ENCODE results near the gene GJA10. TPM values are rescaled to one million over a fixed set of nuclear protein-coding genes. Genes with fewer than 3 reads are reported as not detected.
A peak's percentile ranks its signal among the peaks of the same experiment; 100 is the strongest.

The GJA10 gene
- polyA plus RNA-seq, 3 donors = not detected

GRCh38 chr6:89927264-89927663 is 33.0 kb downstream of the GJA10 start:
- peak overlapping the region; percentile 8 for H2AFZ ChIP-seq (ENCODE audit: insufficient read depth, low read depth, low read length, poor library complexity, severe bottlenecking)
- Mint-ChIP-seq H3K27ac (peak overlapping the region in 3 of 7 donors; percentile 14 to 88 (median 68)), H3K4me1 (peaks cover 50% of the 10 kb centered on the region), H3K4me3 (no peak overlapping the region), H3K36me3 (no peaks in the 10 kb centered on the region), H3K9me3 (peaks cover 0 to 2% (median 0%) of the 10 kb centered on the region in 7 donors), H3K27me3 (ENCODE audit: low read depth in 3 of 3) (peaks cover 0 to 5% (median 2%) of the 10 kb centered on the region in 3 donors)
- no peak for DNase-seq
- peaks cover 40 to 43% of the 10 kb centered on the region in 2 donors for H3K4me1 ChIP-seq (ENCODE audit: control insufficient read depth in 1 of 2, insufficient read depth in 2 of 2, low read length in 2 of 2)
- no peaks in the 10 kb centered on the region for H3K27me3 ChIP-seq (ENCODE audit: control insufficient read depth in 2 of 2, insufficient read depth in 2 of 2, low read length in 2 of 2)
- peak overlapping the region; percentile 40 for H3K4me2 ChIP-seq (replicated peaks; ENCODE audit: extremely low read depth, low read length, poor library complexity, severe bottlenecking)
- H3K36me3 ChIP-seq (replicated peaks in 1 of 2; ENCODE audit: control insufficient read depth in 1 of 2, insufficient read depth in 2 of 2, low read length in 2 of 2) = no peaks in the 10 kb centered on the region
- no peaks in the 10 kb centered on the region for H3K79me2 ChIP-seq (ENCODE audit: insufficient read depth, low read length)
- intact Hi-C loops (cut with micrococcal nuclease) = no loop called here
- no peaks in the 10 kb centered on the region for H3K9me3 ChIP-seq (replicated peaks in 1 of 2; ENCODE audit: control insufficient read depth in 1 of 2, insufficient read depth in 1 of 2, low read length in 2 of 2)
- no peak for TF ChIP-seq CTCF (IDR thresholded peaks at IDR 0.05)
- H3K27ac ChIP-seq (ENCODE audit: low read depth in 1 of 2, low read length in 2 of 2) = peak overlapping the region in 1 of 2 donors; percentile 80
- peak overlapping the region in 1 of 3 experiments; percentile 38 for H3K4me3 ChIP-seq (replicated peaks in 1 of 3; ENCODE audit: low read depth in 2 of 3, low read length in 3 of 3)
- no CpG with 5 or more reads among the region's 5 CpGs for WGBS (ENCODE audit: insufficient coverage)
- no peaks in the 10 kb centered on the region for H4K20me1 ChIP-seq (ENCODE audit: insufficient read depth, low read length)
- no peak overlapping the region for H3K9ac ChIP-seq (ENCODE audit: insufficient read depth, low read length, poor library complexity, severe bottlenecking)

DNA sequence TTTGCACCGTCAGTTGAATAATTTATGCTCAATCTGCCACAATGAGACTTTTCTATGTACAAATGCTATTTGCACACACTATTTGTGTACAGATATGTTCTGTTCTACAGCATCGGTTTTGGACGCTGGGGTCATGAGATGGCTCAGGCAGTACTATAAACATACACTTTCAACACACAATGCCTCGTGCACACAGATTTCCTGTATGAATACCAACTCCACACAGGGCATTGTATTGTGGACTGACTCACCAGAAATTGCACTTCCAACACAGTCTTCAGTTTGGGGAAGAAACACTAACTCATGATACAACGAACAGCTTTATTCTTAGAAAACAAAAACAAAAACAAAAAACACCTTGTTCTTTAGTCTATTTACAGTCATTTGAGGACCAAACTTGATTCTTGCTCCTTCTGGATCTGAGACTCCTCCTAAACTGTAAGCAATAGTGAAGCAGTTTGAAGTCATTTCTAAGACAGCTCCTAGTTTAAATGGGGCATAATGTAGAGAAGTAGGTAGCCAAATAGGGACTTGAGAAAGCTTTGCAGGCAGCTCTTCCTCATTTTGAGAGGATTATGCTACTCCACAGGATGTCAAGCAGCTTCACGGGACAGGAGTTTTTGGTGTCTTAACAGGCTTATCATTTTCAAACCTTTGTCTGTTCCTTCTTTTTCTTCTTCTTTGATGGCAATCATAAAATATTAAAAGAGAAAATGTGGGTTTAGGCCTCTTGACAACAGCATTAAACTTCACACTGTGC is 33.7 kb downstream of the GJA10 start:
- H3K4me3 Mint-ChIP-seq = peak overlapping the region in 1 of 2 donors; percentile 28
- H3K4me1 Mint-ChIP-seq = peaks cover 50% of the 10 kb centered on the region

More for the DNA sequence above, 33.7 kb downstream of the GJA10 start:
- Mint-ChIP-seq H3K9me3 (peaks cover 0 to 2% (median 0%) of the 10 kb centered on the region in 7 donors), H3K27ac (peak overlapping the region; percentile 68 to 88 (median 83)), H3K27me3 (ENCODE audit: low read depth in 3 of 3) (peaks cover 0 to 5% (median 2%) of the 10 kb centered on the region in 3 donors), H3K36me3 (no peaks in the 10 kb centered on the region)
- no peak for TF ChIP-seq CTCF (IDR thresholded peaks at IDR 0.05)
- peaks cover 40 to 43% of the 10 kb centered on the region in 2 donors for H3K4me1 ChIP-seq (ENCODE audit: control insufficient read depth in 1 of 2, insufficient read depth in 2 of 2, low read length in 2 of 2)
- intact Hi-C loops (cut with micrococcal nuclease) = no loop called here
- H3K36me3 ChIP-seq (replicated peaks in 1 of 2; ENCODE audit: control insufficient read depth in 1 of 2, insufficient read depth in 2 of 2, low read length in 2 of 2) = no peaks in the 10 kb centered on the region
- H2AFZ ChIP-seq (ENCODE audit: insufficient read depth, low read depth, low read length, poor library complexity, severe bottlenecking) = peak overlapping the region; percentile 52
- DNase-seq = peak; percentile 56 to 70 (median 63)
- no peak overlapping the region for H3K9ac ChIP-seq (ENCODE audit: insufficient read depth, low read length, poor library complexity, severe bottlenecking)
- H4K20me1 ChIP-seq (ENCODE audit: insufficient read depth, low read length) = no peaks in the 10 kb centered on the region
- H3K79me2 ChIP-seq (ENCODE audit: insufficient read depth, low read length) = no peaks in the 10 kb centered on the region
- 0% methylated on average over 3 of the region's 6 CpGs for WGBS (ENCODE audit: insufficient coverage)
- peak overlapping the region; percentile 40 for H3K4me2 ChIP-seq (replicated peaks; ENCODE audit: extremely low read depth, low read length, poor library complexity, severe bottlenecking)
- H3K27me3 ChIP-seq (ENCODE audit: control insufficient read depth in 2 of 2, insufficient read depth in 2 of 2, low read length in 2 of 2) = no peaks in the 10 kb centered on the region
- H3K4me3 ChIP-seq (replicated peaks in 1 of 3; ENCODE audit: low read depth in 2 of 3, low read length in 3 of 3) = peak overlapping the region in 1 of 3 experiments; percentile 38
- H3K27ac ChIP-seq (ENCODE audit: low read depth in 1 of 2, low read length in 2 of 2) = peak overlapping the region in 1 of 2 donors; percentile 80
- H3K9me3 ChIP-seq (replicated peaks in 1 of 2; ENCODE audit: control insufficient read depth in 1 of 2, insufficient read depth in 1 of 2, low read length in 2 of 2) = no peaks in the 10 kb centered on the region
